A549 (cell line): ENCODE data around the gene TNFSF4. TPM values are rescaled to one million over a fixed set of nuclear protein-coding genes. Genes with fewer than 3 reads are reported as not detected.

ENCODE experiments used
- ATAC-seq, 2 experiments: fragments of 200-7000 bp in 1 of 2; fragments of >200 bp in 1 of 2; cut with Nextera tagmentation in 1 of 2; cut with Tn5 transposase in 1 of 2; 3 replicates each; pipeline versions ENCODE4 v1.8.0 to v1.9.1; 2018 to 2020; ENCODE audit warnings: mild to moderate bottlenecking in 1 of 2, moderate library complexity in 1 of 2
- CTCF ChIA-PET: fragments of 300-600 bp; sonication (Branson Sonifier 250); formaldehyde crosslinking; extraction: SDS; loops from one replicate; lab custom pipeline; 2021; ENCODE audit warnings: antibody characterized with exemption, inconsistent platforms; lab: Yijun Ruan, JAX
- POLR2A ChIA-PET: fragments of 350-600 bp; formaldehyde crosslinking; extraction: SDS; loops from one replicate; lab custom pipeline; 2021; ENCODE audit warnings: antibody characterized with exemption, inconsistent platforms; lab: Yijun Ruan, JAX
- DNase-seq, 2 experiments: peaks; one replicate each; pipeline versions ENCODE4 v3.0.0 to v3.0.0-alpha.2; 2011 to 2016; ENCODE audit warnings: low read depth in 1 of 2, low spot score in 1 of 2
- FAIRE-seq: peaks from 2 replicates; lab custom pipeline; 2011; peaks lifted over from hg19 to GRCh38; lab: Jason Lieb, UNC
- H3K27ac ChIP-seq, 2 experiments: fragments of >200 bp; sonication (Bioruptor Twin); formaldehyde crosslinking; 3 replicates each; pipeline ENCODE4 v1.5.1; 2016 to 2017
- H3K4me1 ChIP-seq: fragments of >200 bp; sonication (Bioruptor Twin); formaldehyde crosslinking; 3 replicates; pipeline ENCODE4 v1.6.1; 2016
- H3K4me2 ChIP-seq: fragments of >200 bp; sonication (Bioruptor Twin); formaldehyde crosslinking; 3 replicates; pipeline ENCODE4 v1.6.1; 2016
- H3K4me3 ChIP-seq: fragments of >200 bp; sonication (Bioruptor Twin); formaldehyde crosslinking; 3 replicates; pipeline ENCODE4 v1.5.1; 2016
- H3K9me3 ChIP-seq: fragments of >200 bp; sonication (Bioruptor Twin); formaldehyde crosslinking; 3 replicates; pipeline ENCODE4 v1.6.1; 2016
- CBX2 ChIP-seq: fragments of 200-600 bp; sonication (generic); IDR thresholded peaks from 2 replicates; pipeline ENCODE4 v1.6.1; 2016; ENCODE audit warnings: low read depth, mild to moderate bottlenecking, borderline replicate concordance
- CBX8 ChIP-seq: fragments of 200-600 bp; sonication (generic); IDR thresholded peaks from 2 replicates; pipeline ENCODE4 v1.6.1; 2016
- CHD2 ChIP-seq: fragments of 150-350 bp; IDR thresholded peaks from 2 replicates; pipeline ENCODE4 v1.6.1; 2014; ENCODE audit warnings: low read length; ENCODE audit not compliant: partially characterized antibody
- EP300 ChIP-seq, 2 experiments: fragments of >200 bp; sonication (Bioruptor Twin); formaldehyde crosslinking; IDR thresholded peaks; 2 replicates in 1 of 2; 3 replicates in 1 of 2; pipeline ENCODE4 v1.6.1; 2016 to 2017
- FOXS1 ChIP-seq: fragments of 250-450 bp; sonication (Bioruptor Pico); IDR thresholded peaks from 2 replicates; pipeline ENCODE4 v1.5.0; 2020; ENCODE audit warnings: mild to moderate bottlenecking, moderate library complexity
- HES2 ChIP-seq: fragments of >200 bp; sonication (Bioruptor Twin); formaldehyde crosslinking; IDR thresholded peaks from 2 replicates; pipeline ENCODE4 v1.6.1; 2016
- HEYL ChIP-seq: fragments of 250-450 bp; sonication (Bioruptor Pico); IDR thresholded peaks from 2 replicates; pipeline ENCODE4 v1.8.0; 2021; ENCODE audit warnings: mild to moderate bottlenecking, moderate library complexity
- MAFK ChIP-seq: fragments of 450-650 bp; IDR thresholded peaks from 2 replicates; pipeline ENCODE4 v1.6.1; 2014; ENCODE audit not compliant: partially characterized antibody
- MAZ ChIP-seq: fragments of 150-350 bp; IDR thresholded peaks from 2 replicates; pipeline ENCODE4 v1.6.1; 2014; ENCODE audit warnings: antibody characterized with exemption, low read depth, low read length, borderline replicate concordance
- NFE2L2 ChIP-seq: fragments of 150-350 bp; conservative IDR thresholded peaks from 2 replicates; pipeline ENCODE4 v1.6.1; 2014; ENCODE audit warnings: low read length
- NPAS2 ChIP-seq: fragments of 250-450 bp; sonication (Bioruptor Pico); IDR thresholded peaks from 2 replicates; pipeline ENCODE4 v1.8.0; 2022; ENCODE audit warnings: mild to moderate bottlenecking, moderate library complexity, borderline replicate concordance
- POLR2AphosphoS2 ChIP-seq: conservative IDR thresholded peaks from 2 replicates; pipeline ENCODE4 v1.6.1; 2012; ENCODE audit warnings: low read length, improper control_type of control experiment, inconsistent platforms
- RAD21 ChIP-seq, 2 experiments: fragments of >200 bp in 1 of 2; sonication (Bioruptor Twin) in 1 of 2; formaldehyde crosslinking in 1 of 2; IDR thresholded peaks in 1 of 2; conservative IDR thresholded peaks in 1 of 2; 2 replicates in 1 of 2; 3 replicates in 1 of 2; pipeline ENCODE4 v1.6.1; 2012 to 2018; ENCODE audit warnings: inconsistent platforms in 1 of 2
- RARB ChIP-seq: fragments of 250-450 bp; sonication (Bioruptor Pico); IDR thresholded peaks from 2 replicates; pipeline ENCODE4 v1.8.0; 2021; ENCODE audit warnings: mild to moderate bottlenecking, moderate library complexity
- USF2 ChIP-seq: fragments of 450-650 bp; IDR thresholded peaks from 2 replicates; pipeline ENCODE4 v1.6.1; 2014; ENCODE audit warnings: antibody characterized with exemption
- ZC3H11A ChIP-seq: fragments of 450-650 bp; IDR thresholded peaks from 2 replicates; pipeline ENCODE4 v1.6.1; 2014; ENCODE audit warnings: antibody characterized with exemption, mild to moderate bottlenecking
- ZNF302 ChIP-seq: fragments of 250-450 bp; sonication (Bioruptor Pico); IDR thresholded peaks from 2 replicates; pipeline ENCODE4 v1.9.0; 2021; ENCODE audit warnings: inconsistent platforms, mild to moderate bottlenecking, moderate library complexity
- ZSCAN20 ChIP-seq: fragments of 250-450 bp; sonication (Bioruptor Pico); IDR thresholded peaks from 2 replicates; pipeline ENCODE4 v1.8.0; 2022; ENCODE audit warnings: mild to moderate bottlenecking, moderate library complexity
- WGBS: methylation state at CpG from one replicate; pipeline ENCODE4 v1.1.6; 2017; ENCODE audit errors: missing lambda C conversion rate; 5-methylcytosine and 5-hydroxymethylcytosine counted together
- polyA plus RNA-seq, 4 experiments: library from polyadenylated mRNA; depleted of rRNA in 3 of 4; stranded (reverse); fragments of >200 nt; fragmentation: RNase III in 1 of 4; extraction: RNeasy Plus Mini Kit Qiagen cat#74134 plus additional on column Dnase treatment in 1 of 4; gene quantifications; 2 replicates in 3 of 4; 3 replicates in 1 of 4; pipeline ENCODE4 v1.2.3, GENCODE V29; 2011 to 2017
- TF ChIP-seq, protein P1 (sequence below): fragments of >200 bp; sonication (Bioruptor Twin); formaldehyde crosslinking; IDR thresholded peaks from 3 replicates; pipeline ENCODE4 v1.5.1; 2016
- TF ChIP-seq, protein P2 (sequence below): fragments of 200-600 bp; sonication (generic); IDR thresholded peaks from 2 replicates; pipeline ENCODE4 v1.6.1; 2016; ENCODE audit warnings: antibody characterized with exemption, mild to moderate bottlenecking, moderate library complexity

TNFSF4 gene
- polyA plus RNA-seq, 2 of the 4 experiments (the other 2 are of a cell fraction): 0.06 to 0.27 TPM

- DNase-seq: no peak
- CTCF ChIA-PET: interaction anchor here (1.3 to 19.0 kb wide), 5 partner anchors 62 to 461 kb away, joined by 3 to 212 read pairs (median 5); no protein-coding TSS in a partner anchor
- 88% methylated on average over 1 of the region's 1 CpG for WGBS
- peaks cover 2% of the 10 kb centered on the region; the same call in 1 of the 3 replicates for H3K4me1 ChIP-seq
- no peaks in the 10 kb centered on the region for H3K9me3 ChIP-seq
- no peak overlapping the region for H3K4me2 ChIP-seq
- no peak overlapping the region for H3K4me3 ChIP-seq
- ATAC-seq: no peak
- POLR2A ChIA-PET: no interaction called here
- no peak overlapping the region for H3K27ac ChIP-seq
- TF ChIP-seq ZNF302 (CRISPR knock-in tag): no peak
- TF ChIP-seq ZC3H11A: no peak
- TF ChIP-seq RARB (CRISPR knock-in tag): no peak
- TF ChIP-seq HEYL: no peak
- no peak for TF ChIP-seq NFE2L2
- no peak for TF ChIP-seq NPAS2 (CRISPR knock-in tag)
- TF ChIP-seq CBX2: no peak
- no peak for TF ChIP-seq FOXS1 (CRISPR knock-in tag)
- TF ChIP-seq, protein P1, sequence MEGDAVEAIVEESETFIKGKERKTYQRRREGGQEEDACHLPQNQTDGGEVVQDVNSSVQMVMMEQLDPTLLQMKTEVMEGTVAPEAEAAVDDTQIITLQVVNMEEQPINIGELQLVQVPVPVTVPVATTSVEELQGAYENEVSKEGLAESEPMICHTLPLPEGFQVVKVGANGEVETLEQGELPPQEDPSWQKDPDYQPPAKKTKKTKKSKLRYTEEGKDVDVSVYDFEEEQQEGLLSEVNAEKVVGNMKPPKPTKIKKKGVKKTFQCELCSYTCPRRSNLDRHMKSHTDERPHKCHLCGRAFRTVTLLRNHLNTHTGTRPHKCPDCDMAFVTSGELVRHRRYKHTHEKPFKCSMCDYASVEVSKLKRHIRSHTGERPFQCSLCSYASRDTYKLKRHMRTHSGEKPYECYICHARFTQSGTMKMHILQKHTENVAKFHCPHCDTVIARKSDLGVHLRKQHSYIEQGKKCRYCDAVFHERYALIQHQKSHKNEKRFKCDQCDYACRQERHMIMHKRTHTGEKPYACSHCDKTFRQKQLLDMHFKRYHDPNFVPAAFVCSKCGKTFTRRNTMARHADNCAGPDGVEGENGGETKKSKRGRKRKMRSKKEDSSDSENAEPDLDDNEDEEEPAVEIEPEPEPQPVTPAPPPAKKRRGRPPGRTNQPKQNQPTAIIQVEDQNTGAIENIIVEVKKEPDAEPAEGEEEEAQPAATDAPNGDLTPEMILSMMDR: no peak
- TF ChIP-seq MAZ: no peak
- TF ChIP-seq HES2: no peak
- no peak for TF ChIP-seq CHD2
- TF ChIP-seq CBX8: no peak
- TF ChIP-seq ZSCAN20: no peak
- no peak for TF ChIP-seq POLR2AphosphoS2
- TF ChIP-seq USF2: no peak
- TF ChIP-seq EP300 (IDR thresholded peaks at IDR 0.05): no peak
- TF ChIP-seq, protein P2, sequence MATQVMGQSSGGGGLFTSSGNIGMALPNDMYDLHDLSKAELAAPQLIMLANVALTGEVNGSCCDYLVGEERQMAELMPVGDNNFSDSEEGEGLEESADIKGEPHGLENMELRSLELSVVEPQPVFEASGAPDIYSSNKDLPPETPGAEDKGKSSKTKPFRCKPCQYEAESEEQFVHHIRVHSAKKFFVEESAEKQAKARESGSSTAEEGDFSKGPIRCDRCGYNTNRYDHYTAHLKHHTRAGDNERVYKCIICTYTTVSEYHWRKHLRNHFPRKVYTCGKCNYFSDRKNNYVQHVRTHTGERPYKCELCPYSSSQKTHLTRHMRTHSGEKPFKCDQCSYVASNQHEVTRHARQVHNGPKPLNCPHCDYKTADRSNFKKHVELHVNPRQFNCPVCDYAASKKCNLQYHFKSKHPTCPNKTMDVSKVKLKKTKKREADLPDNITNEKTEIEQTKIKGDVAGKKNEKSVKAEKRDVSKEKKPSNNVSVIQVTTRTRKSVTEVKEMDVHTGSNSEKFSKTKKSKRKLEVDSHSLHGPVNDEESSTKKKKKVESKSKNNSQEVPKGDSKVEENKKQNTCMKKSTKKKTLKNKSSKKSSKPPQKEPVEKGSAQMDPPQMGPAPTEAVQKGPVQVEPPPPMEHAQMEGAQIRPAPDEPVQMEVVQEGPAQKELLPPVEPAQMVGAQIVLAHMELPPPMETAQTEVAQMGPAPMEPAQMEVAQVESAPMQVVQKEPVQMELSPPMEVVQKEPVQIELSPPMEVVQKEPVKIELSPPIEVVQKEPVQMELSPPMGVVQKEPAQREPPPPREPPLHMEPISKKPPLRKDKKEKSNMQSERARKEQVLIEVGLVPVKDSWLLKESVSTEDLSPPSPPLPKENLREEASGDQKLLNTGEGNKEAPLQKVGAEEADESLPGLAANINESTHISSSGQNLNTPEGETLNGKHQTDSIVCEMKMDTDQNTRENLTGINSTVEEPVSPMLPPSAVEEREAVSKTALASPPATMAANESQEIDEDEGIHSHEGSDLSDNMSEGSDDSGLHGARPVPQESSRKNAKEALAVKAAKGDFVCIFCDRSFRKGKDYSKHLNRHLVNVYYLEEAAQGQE: no peak
- TF ChIP-seq RAD21 (conservative IDR thresholded peaks at IDR 0.05 in 1 of 2, IDR thresholded peaks at IDR 0.05 in 1 of 2): no peak
- TF ChIP-seq MAFK: no peak
- TF ChIP-seq, all 56 proteins: peak for 0
- FAIRE-seq: no peak
These were observed 2.4 kb downstream of the TNFSF4 start for GRCh38 chr1:173204693-173205092.
